Activated T-cell treated with anti-CD3 and anti-CD28 coated beads for 1 hour (primary cell): ENCODE measurements around the gene CTNNAL1.
"Not testable (repeated sequence)": the region's sequence is repeated elsewhere in the genome, so short reads cannot be mapped to it uniquely, and the experiment has no call there.

Experiments
- DNase-seq: peaks from one replicate; pipeline ENCODE4 v3.0.0-alpha.2; 2020; ENCODE audit warnings: low read depth

The CTNNAL1 gene

GRCh38 chr9:109012876-109013678 lies at the start of gene CTNNAL1:
TSS of gene CTNNAL1 (minus strand) at chr9:109013499. CDS start at chr9:109013442, 57 bp downstream.
- peak; percentile 77 for DNase-seq

GRCh38 chr9:109062543-109062942 lies 49.2 kb upstream of the CTNNAL1 start:
- DNase-seq = no peak

GRCh38 chr9:109060191-109060590 lies 46.9 kb upstream of the CTNNAL1 start:
- no peak for DNase-seq

- DNase-seq = not testable (repeated sequence)
Observed at GRCh38 chr9:109053121-109053520, 39.8 kb upstream of the CTNNAL1 start.

GRCh38 chr9:109052416-109052815 lies 39.1 kb upstream of the CTNNAL1 start:
- no peak for DNase-seq

GRCh38 chr9:109051733-109052132 lies 38.4 kb upstream of the CTNNAL1 start:
- DNase-seq = no peak

- DNase-seq = no peak
Observed at GRCh38 chr9:109050444-109050843, 37.1 kb upstream of the CTNNAL1 start.

- DNase-seq = no peak
Observed at GRCh38 chr9:109048822-109049221, 35.5 kb upstream of the CTNNAL1 start.

- no peak for DNase-seq
Observed at GRCh38 chr9:109047259-109047658, 34.0 kb upstream of the CTNNAL1 start.

GRCh38 chr9:109046346-109046745 lies 33.0 kb upstream of the CTNNAL1 start:
- no peak for DNase-seq

GRCh38 chr9:109043578-109043977 lies 30.3 kb upstream of the CTNNAL1 start:
- no peak for DNase-seq

- no peak for DNase-seq
Observed at GRCh38 chr9:109040571-109040970, 27.3 kb upstream of the CTNNAL1 start.

- DNase-seq = no peak
Observed at GRCh38 chr9:109039539-109039938, 26.2 kb upstream of the CTNNAL1 start.

GRCh38 chr9:109037946-109038715 lies 24.8 kb upstream of the CTNNAL1 start:
- DNase-seq = no peak

- DNase-seq = no peak
Observed at GRCh38 chr9:109036744-109037680, 23.7 kb upstream of the CTNNAL1 start.

GRCh38 chr9:109035684-109036423 lies 22.6 kb upstream of the CTNNAL1 start:
- no peak for DNase-seq

- DNase-seq = no peak
Observed at GRCh38 chr9:109033941-109034700, 20.8 kb upstream of the CTNNAL1 start.

GRCh38 chr9:109031241-109031640 lies 17.9 kb upstream of the CTNNAL1 start:
- DNase-seq = no peak

- no peak for DNase-seq
Observed at GRCh38 chr9:109030426-109030825, 17.1 kb upstream of the CTNNAL1 start.

- DNase-seq = no peak
Observed at GRCh38 chr9:109028457-109028856, 15.2 kb upstream of the CTNNAL1 start.

GRCh38 chr9:109027176-109027575 lies 13.9 kb upstream of the CTNNAL1 start:
- no peak for DNase-seq
